Measurements from ENCODE around the gene GABRB1.

DNA sequence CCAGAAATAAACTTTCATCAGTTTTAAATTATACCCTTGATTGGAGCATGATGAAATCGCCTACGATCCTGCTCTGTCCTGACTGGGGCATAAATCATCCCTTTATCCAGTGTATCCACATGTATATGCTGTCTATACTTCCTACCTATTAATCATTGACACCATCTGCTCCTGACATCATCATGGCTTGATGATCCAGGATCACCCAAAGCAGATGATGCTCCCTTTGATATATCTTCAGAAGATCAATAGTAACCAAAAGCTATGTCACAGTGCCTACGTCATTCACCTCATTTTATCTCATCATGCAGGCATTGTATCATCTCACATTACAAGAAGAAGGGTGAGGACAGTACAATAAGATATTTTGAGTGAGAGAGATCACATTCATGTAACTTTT lies 294.7 kb downstream of the GABRB1 start:
- TF ChIP-seq, protein P1, sequence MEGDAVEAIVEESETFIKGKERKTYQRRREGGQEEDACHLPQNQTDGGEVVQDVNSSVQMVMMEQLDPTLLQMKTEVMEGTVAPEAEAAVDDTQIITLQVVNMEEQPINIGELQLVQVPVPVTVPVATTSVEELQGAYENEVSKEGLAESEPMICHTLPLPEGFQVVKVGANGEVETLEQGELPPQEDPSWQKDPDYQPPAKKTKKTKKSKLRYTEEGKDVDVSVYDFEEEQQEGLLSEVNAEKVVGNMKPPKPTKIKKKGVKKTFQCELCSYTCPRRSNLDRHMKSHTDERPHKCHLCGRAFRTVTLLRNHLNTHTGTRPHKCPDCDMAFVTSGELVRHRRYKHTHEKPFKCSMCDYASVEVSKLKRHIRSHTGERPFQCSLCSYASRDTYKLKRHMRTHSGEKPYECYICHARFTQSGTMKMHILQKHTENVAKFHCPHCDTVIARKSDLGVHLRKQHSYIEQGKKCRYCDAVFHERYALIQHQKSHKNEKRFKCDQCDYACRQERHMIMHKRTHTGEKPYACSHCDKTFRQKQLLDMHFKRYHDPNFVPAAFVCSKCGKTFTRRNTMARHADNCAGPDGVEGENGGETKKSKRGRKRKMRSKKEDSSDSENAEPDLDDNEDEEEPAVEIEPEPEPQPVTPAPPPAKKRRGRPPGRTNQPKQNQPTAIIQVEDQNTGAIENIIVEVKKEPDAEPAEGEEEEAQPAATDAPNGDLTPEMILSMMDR (conservative IDR thresholded peaks at IDR 0.05; ENCODE audit: low read length) = no peak
- no peak for TF ChIP-seq EZH2phosphoT487 (IDR thresholded peaks at IDR 0.05; ENCODE audit: borderline replicate concordance, low read depth, low read length)
